ENCODE measurements around the gene CLSTN2.

DNA sequence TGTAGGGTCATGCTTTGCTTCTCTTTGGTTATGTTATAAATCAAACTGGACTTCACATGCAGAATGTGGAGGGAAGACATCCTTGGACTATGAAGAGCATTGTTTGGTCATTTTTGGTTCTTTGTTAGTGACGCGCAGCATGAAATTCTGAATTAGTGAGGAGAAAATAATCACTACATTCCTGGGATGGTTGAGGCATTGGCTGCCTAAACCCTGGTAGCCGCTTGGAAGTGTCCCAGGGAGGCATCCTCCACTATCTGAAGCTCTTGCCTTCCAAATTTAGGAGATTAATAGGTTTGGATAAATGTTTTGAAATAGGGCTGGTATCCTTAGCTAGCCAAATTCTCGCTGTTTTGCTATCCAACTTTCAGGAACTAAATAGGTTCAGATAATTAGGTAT, 96.2 kb downstream of the CLSTN2 start:
- TF ChIP-seq NFRKB (IDR thresholded peaks at IDR 0.05) (no peak), SUZ12 (IDR thresholded peaks at IDR 0.05) (no peak), HDGF (IDR thresholded peaks at IDR 0.05; ENCODE audit: borderline replicate concordance) (no peak), PKNOX1 (IDR thresholded peaks at IDR 0.05) (no peak)

Measured in HEK293T (cell line).